HepG2 (cell line): ENCODE data around the gene LMF2. TPM values are rescaled to one million over a fixed set of nuclear protein-coding genes. Genes with fewer than 3 reads are reported as not detected.

Experiments
- AGO2 ChIP-seq: fragments of 200-400 bp; formaldehyde crosslinking; optimal IDR thresholded peaks from 2 replicates; pipeline ENCODE3; 2017; ENCODE audit warnings: mild to moderate bottlenecking, low read depth, low read length, moderate library complexity
- ARID2 ChIP-seq: sonication (generic); formaldehyde crosslinking; IDR thresholded peaks from 2 replicates; pipeline ENCODE4 v1.8.1; 2022; ENCODE audit warnings: mild to moderate bottlenecking, missing genetic modification reagents, borderline replicate concordance
- ARID5B ChIP-seq: IDR thresholded peaks from 2 replicates; pipeline ENCODE4 v1.4.0; 2020; ENCODE audit warnings: mild to moderate bottlenecking, missing genetic modification reagents
- BCL3 ChIP-seq: sonication (generic); formaldehyde crosslinking; IDR thresholded peaks from 2 replicates; pipeline ENCODE4 v1.5.1; 2020; ENCODE audit warnings: mild to moderate bottlenecking, missing genetic modification reagents, moderate library complexity
- DPF2 ChIP-seq: sonication (generic); formaldehyde crosslinking; IDR thresholded peaks from 2 replicates; pipeline ENCODE4 v1.4.0; 2020; ENCODE audit warnings: mild to moderate bottlenecking, low read depth, missing genetic modification reagents, borderline replicate concordance
- DZIP1 ChIP-seq: sonication (generic); formaldehyde crosslinking; IDR thresholded peaks from 2 replicates; pipeline ENCODE4 v1.5.0; 2020; ENCODE audit warnings: mild to moderate bottlenecking, missing genetic modification reagents
- ELF4 ChIP-seq: sonication (generic); formaldehyde crosslinking; IDR thresholded peaks from 2 replicates; pipeline ENCODE4 v1.5.0; 2020; ENCODE audit warnings: missing genetic modification reagents, mild to moderate bottlenecking, moderate library complexity, borderline replicate concordance
- GATAD2A ChIP-seq: IDR thresholded peaks from 2 replicates; pipeline ENCODE4 v1.6.1; 2016
- HNF4A ChIP-seq: sonication (generic); formaldehyde crosslinking; IDR thresholded peaks from 2 replicates; pipeline ENCODE4 v1.4.0; 2020; ENCODE audit warnings: missing genetic modification reagents
- KDM2A ChIP-seq: sonication (generic); formaldehyde crosslinking; IDR thresholded peaks from 2 replicates; pipeline ENCODE4 v1.4.0; 2020; ENCODE audit warnings: low read depth, missing genetic modification reagents, borderline replicate concordance
- MAFK ChIP-seq, 2 experiments: IDR thresholded peaks in 1 of 2; conservative IDR thresholded peaks in 1 of 2; 2 replicates each; pipeline ENCODE4 v1.6.1; 2011; ENCODE audit warnings: improper control_type of control experiment in 2 of 2, low read length in 2 of 2
- RBM22 ChIP-seq: fragments of 200-400 bp; formaldehyde crosslinking; optimal IDR thresholded peaks from 2 replicates; pipeline ENCODE3; 2017; ENCODE audit warnings: mild to moderate bottlenecking, low read length, moderate library complexity
- SIN3A ChIP-seq: IDR thresholded peaks from 2 replicates; pipeline ENCODE4 v1.6.1; 2011; ENCODE audit warnings: low read depth, mild to moderate bottlenecking, control low read depth, low read length, borderline replicate concordance
- SMAD1 ChIP-seq: sonication (generic); formaldehyde crosslinking; IDR thresholded peaks from 2 replicates; pipeline ENCODE4 v1.4.0; 2020; ENCODE audit warnings: missing genetic modification reagents, low read depth, mild to moderate bottlenecking, borderline replicate concordance
- SPEN ChIP-seq: sonication (generic); formaldehyde crosslinking; IDR thresholded peaks from 2 replicates; pipeline ENCODE4 v1.5.1; 2020; ENCODE audit warnings: low read depth, mild to moderate bottlenecking, missing genetic modification reagents
- ZNF12 ChIP-seq: sonication (generic); formaldehyde crosslinking; IDR thresholded peaks from 2 replicates; pipeline ENCODE4 v1.5.0; 2020; ENCODE audit warnings: missing genetic modification reagents
- ZNF343 ChIP-seq: sonication (generic); formaldehyde crosslinking; IDR thresholded peaks from 2 replicates; pipeline ENCODE4 v1.4.0; 2020; ENCODE audit warnings: mild to moderate bottlenecking, missing genetic modification reagents
- ZNF589 ChIP-seq: sonication (generic); formaldehyde crosslinking; conservative IDR thresholded peaks from 2 replicates; pipeline ENCODE4 v1.8.0; 2022; ENCODE audit warnings: mild to moderate bottlenecking, moderate library complexity, missing genetic modification reagents
- ZNF660 ChIP-seq: sonication (generic); formaldehyde crosslinking; IDR thresholded peaks from 2 replicates; pipeline ENCODE4 v1.5.1; 2020; ENCODE audit warnings: mild to moderate bottlenecking, low read depth, missing genetic modification reagents, borderline replicate concordance
- ZNF761 ChIP-seq: sonication (generic); formaldehyde crosslinking; conservative IDR thresholded peaks from 2 replicates; pipeline ENCODE4 v1.4.0; 2020; ENCODE audit warnings: mild to moderate bottlenecking, missing genetic modification reagents
- polyA plus RNA-seq, 8 experiments: library from polyadenylated mRNA; depleted of rRNA in 3 of 8; stranded (reverse) in 7 of 8; unstranded in 1 of 8; fragments of >200 nt; fragmentation: Illumina TruSeq in 4 of 8; extraction: Trizol in 4 of 8; gene quantifications; 2 replicates each; pipeline versions ENCODE4 v1.2.1 to v1.2.3, GENCODE V29; 2011 to 2016; ENCODE audit warnings: low read depth in 4 of 8, missing spikeins in 1 of 8, mixed read lengths in 1 of 8; ENCODE audit not compliant: insufficient read depth in 1 of 8
- total RNA-seq, 5 experiments: library from RNA; depleted of rRNA; stranded (reverse); fragments of >200 nt; fragmentation: Illumina TruSeq; extraction: Trizol; gene quantifications; 2 replicates each; pipeline ENCODE4 v1.2.3, GENCODE V29; 2016; ENCODE audit warnings: low read depth in 1 of 5

Gene LMF2
- total and polyA plus RNA-seq, 2 of the 13 experiments (the other 11 are each of a cell fraction or from before 2014, with no cell fraction given), result 23.3 to 30.6 TPM

GRCh38 chr22:50526834-50527801, 19.6 kb upstream of the LMF2 start (continued):
- TF ChIP-seq ARID5B (no peak; the same call in 1 of the 2 replicates), KDM2A (CRISPR knock-in tag) (0 out of 2 replicates have a peak, but pooled peaks have one; percentile 71), ZNF660 (CRISPR knock-in tag) (peak; percentile 79; the same call in 1 of the 2 replicates), BCL3 (CRISPR knock-in tag) (no peak), RBM22 (peak; percentile 34), ZNF12 (0 out of 2 replicates have a peak, but pooled peaks have one; percentile 44), SMAD1 (CRISPR knock-in tag) (no peak), MAFK (conservative IDR thresholded peaks at IDR 0.05 in 1 of 2, IDR thresholded peaks at IDR 0.05 in 1 of 2; ENCODE audit: low read length in 2 of 2) (0 out of 4 replicates have a peak, but pooled peaks of 1 of the 2 experiments have one; percentile 0), DPF2 (peak; percentile 61; the same call in 1 of the 2 replicates), DZIP1 (CRISPR knock-in tag) (no peak), ZNF761 (CRISPR knock-in tag) (peak; percentile 50; the same call in 1 of the 2 replicates), SPEN (peak; percentile 70; the same call in 1 of the 2 replicates), ZNF343 (0 out of 2 replicates have a peak, but pooled peaks have one; percentile 10), ELF4 (no peak), ZNF589 (0 out of 2 replicates have a peak, but pooled peaks have one; percentile 3), ARID2 (CRISPR knock-in tag) (0 out of 2 replicates have a peak, but pooled peaks have one; percentile 54), GATAD2A (CRISPR knock-in tag) (peak; percentile 49; the same call in 1 of the 2 replicates), HNF4A (CRISPR knock-in tag) (peak; percentile 27; the same call in 1 of the 2 replicates), AGO2 (peak; percentile 60), SIN3A (no peak)
